Activated CD4-positive, alpha-beta T cell treated with anti-CD3 and anti-CD28 coated beads, Interleukin-2, Interleukin-4, amounts not matched to agents 100 ng/mL and 50 ng/mL, durations not matched to agents 16 hours and 8 hours (primary cell): Measurements from ENCODE around the gene SLX4IP.

Experiments used
- DNase-seq: peaks from one replicate; pipeline ENCODE4 v3.0.0-alpha.2; 2020; ENCODE audit warnings: low spot score

SLX4IP gene

GRCh38 chr20:10665791-10666190 lies 230.7 kb downstream of the SLX4IP start:
- no peak for DNase-seq

- DNase-seq, result no peak
Measured at GRCh38 chr20:10666221-10667076, 231.3 kb downstream of the SLX4IP start.

- DNase-seq, result no peak
Measured at GRCh38 chr20:10667077-10667401, 231.9 kb downstream of the SLX4IP start.

- DNase-seq, result no peak
Measured at GRCh38 chr20:10667560-10668167, 232.6 kb downstream of the SLX4IP start.

- no peak for DNase-seq
Measured at GRCh38 chr20:10668677-10669368, 233.7 kb downstream of the SLX4IP start.

GRCh38 chr20:10669843-10670446 lies 234.8 kb downstream of the SLX4IP start:
- no peak for DNase-seq

- no peak for DNase-seq
Measured at GRCh38 chr20:10670501-10671220, 235.6 kb downstream of the SLX4IP start.

- DNase-seq, result peak; percentile 32
Measured at GRCh38 chr20:10671221-10671918, 236.3 kb downstream of the SLX4IP start.

GRCh38 chr20:10671919-10672623 lies 237.0 kb downstream of the SLX4IP start:
- DNase-seq, result no peak

GRCh38 chr20:10672624-10673127 lies 237.6 kb downstream of the SLX4IP start:
- DNase-seq, result peak; percentile 27

GRCh38 chr20:10673176-10673841 lies 238.2 kb downstream of the SLX4IP start:
- DNase-seq, result no peak

GRCh38 chr20:10673842-10674683 lies 239.0 kb downstream of the SLX4IP start, which contains the start of gene JAG1:
TSS of gene JAG1 (minus strand) at chr20:10673999. CDS start at chr20:10673530, 469 bp downstream.
- DNase-seq, result peak; percentile 72

GRCh38 chr20:10674684-10675449 lies 239.8 kb downstream of the SLX4IP start:
- DNase-seq, result peak; percentile 38

- DNase-seq, result no peak
Measured at GRCh38 chr20:10675450-10675848, 240.3 kb downstream of the SLX4IP start.

- no peak for DNase-seq
Measured at GRCh38 chr20:10676518-10676917, 241.4 kb downstream of the SLX4IP start.
